Loucy (cell line): ENCODE measurements around the gene RNPEPL1.
A peak's percentile ranks its signal among the peaks of the same experiment; 100 is the strongest.

ENCODE experiments used
- H2AFZ ChIP-seq: fragments of 200-600 bp; sonication (generic); 2 replicates; pipeline ENCODE4 v1.6.0; 2016; ENCODE audit warnings: antibody characterized with exemption, mild to moderate bottlenecking, low read length, moderate library complexity
- H3F3A ChIP-seq: fragments of 200-600 bp; 2 replicates; pipeline ENCODE4 v1.6.0; 2016; ENCODE audit warnings: antibody characterized with exemption, low read depth, mild to moderate bottlenecking
- H3K27me3 ChIP-seq: fragments of 200-600 bp; sonication (generic); 2 replicates; pipeline ENCODE4 v1.6.1; 2014; ENCODE audit warnings: low read length, mild to moderate bottlenecking; ENCODE audit not compliant: insufficient read depth, poor library complexity, severe bottlenecking
- H3K36me3 ChIP-seq: fragments of 200-600 bp; sonication (generic); 2 replicates; pipeline ENCODE4 v1.6.1; 2016; ENCODE audit warnings: low read length; ENCODE audit not compliant: insufficient read depth
- H3K4me1 ChIP-seq: fragments of 200-600 bp; sonication (generic); 2 replicates; pipeline ENCODE4 v1.5.1; 2014; ENCODE audit warnings: low read length, mild to moderate bottlenecking; ENCODE audit not compliant: insufficient read depth, poor library complexity, severe bottlenecking
- H3K4me2 ChIP-seq: fragments of 200-600 bp; sonication (generic); 2 replicates; pipeline ENCODE4 v1.6.0; 2014; ENCODE audit warnings: antibody characterized with exemption, low read length, low read depth, mild to moderate bottlenecking; ENCODE audit not compliant: poor library complexity, severe bottlenecking
- H3K4me3 ChIP-seq: fragments of 200-600 bp; sonication (generic); 2 replicates; pipeline ENCODE4 v1.5.1; 2014; ENCODE audit warnings: low read length, mild to moderate bottlenecking, mixed read lengths; ENCODE audit not compliant: poor library complexity, severe bottlenecking
- H3K79me2 ChIP-seq: fragments of 200-600 bp; sonication (generic); 2 replicates; pipeline ENCODE4 v1.6.1; 2014; ENCODE audit warnings: low read length; ENCODE audit not compliant: insufficient read depth
- H3K9ac ChIP-seq: fragments of 200-600 bp; sonication (generic); 2 replicates; pipeline ENCODE4 v1.6.0; 2014; ENCODE audit warnings: mild to moderate bottlenecking, low read depth, low read length, moderate library complexity; ENCODE audit not compliant: poor library complexity, severe bottlenecking
- H3K9me2 ChIP-seq: fragments of 200-600 bp; sonication (generic); replicated peaks from 2 replicates; pipeline ENCODE4 v1.6.1; 2016; ENCODE audit warnings: low read depth, low read length, mixed read lengths
- H3K9me3 ChIP-seq: fragments of 200-600 bp; sonication (generic); 2 replicates; pipeline ENCODE4 v1.6.1; 2014; ENCODE audit warnings: mild to moderate bottlenecking, antibody characterized with exemption, low read length, low read depth; ENCODE audit not compliant: insufficient read depth
- H4K20me1 ChIP-seq: fragments of 200-600 bp; sonication (generic); 2 replicates; pipeline ENCODE4 v1.6.0; 2014; ENCODE audit warnings: antibody characterized with exemption, low read length, mild to moderate bottlenecking; ENCODE audit not compliant: insufficient read depth, poor library complexity, severe bottlenecking
- CTCF ChIP-seq: fragments of 200-600 bp; sonication (generic); conservative IDR thresholded peaks from 2 replicates; pipeline ENCODE4 v1.5.1; 2014; ENCODE audit warnings: mild to moderate bottlenecking, antibody characterized with exemption, low read length
- EZH2phosphoT487 ChIP-seq: fragments of 200-600 bp; IDR thresholded peaks from 2 replicates; pipeline ENCODE4 v1.6.1; 2018; ENCODE audit warnings: antibody characterized with exemption, mild to moderate bottlenecking, moderate library complexity, borderline replicate concordance

Gene RNPEPL1

DNA sequence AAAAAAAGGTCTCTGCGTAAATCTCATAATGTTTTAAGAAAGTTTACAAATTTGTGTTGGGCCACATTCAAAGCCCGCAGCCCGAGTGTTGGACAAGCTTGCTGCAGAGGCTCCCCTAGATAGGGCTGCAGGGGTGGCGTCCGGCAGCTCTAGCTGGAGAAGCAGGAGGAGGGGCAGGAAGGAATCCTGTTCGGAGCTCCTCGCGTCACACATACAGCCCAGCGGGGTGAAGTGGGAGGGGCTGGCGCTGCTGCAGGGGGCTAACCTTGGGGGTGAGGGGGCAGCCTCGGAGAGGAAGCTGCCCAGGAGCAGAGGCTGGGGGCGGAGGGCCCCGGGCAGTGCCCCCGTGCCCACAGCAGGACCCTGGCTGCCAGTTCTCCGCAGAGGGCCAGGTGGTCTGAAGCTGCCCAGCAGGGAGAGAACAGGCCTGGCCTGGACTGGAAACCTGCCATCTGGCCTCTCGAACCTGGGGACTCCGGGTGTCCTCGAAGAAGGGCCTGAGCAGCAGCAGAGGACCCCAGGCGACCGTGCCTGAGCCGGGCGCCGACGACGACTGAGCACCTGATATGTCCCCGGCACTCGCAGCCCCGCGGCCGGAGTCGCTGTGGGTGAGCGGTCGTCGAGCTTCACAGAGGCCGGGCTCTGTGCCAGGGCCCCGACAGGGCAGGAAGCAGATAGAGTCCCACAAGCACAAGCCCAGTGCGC is 54.4 kb downstream of the RNPEPL1 start:
- H3K4me3 ChIP-seq, result no peak overlapping the region
- H3K9me3 ChIP-seq, result peaks cover 5% of the 10 kb centered on the region; the same call in 1 of the 2 replicates

GRCh38 chr2:240623531-240624010 is 55.3 kb downstream of the RNPEPL1 start:
- Histone ChIP-seq H3K79me2 (no peaks in the 10 kb centered on the region), H3K27me3 (no peaks in the 10 kb centered on the region), H4K20me1 (no peaks in the 10 kb centered on the region), H3K9ac (no peak overlapping the region), H3F3A (no peaks in the 10 kb centered on the region), H3K4me3 (no peak overlapping the region), H3K4me2 (peak overlapping the region; percentile 42), H3K36me3 (no peaks in the 10 kb centered on the region), H3K4me1 (peaks cover 45% of the 10 kb centered on the region), H3K9me3 (no peaks in the 10 kb centered on the region), H3K9me2 (no peaks in the 10 kb centered on the region), H2AFZ (no peak overlapping the region)
- TF ChIP-seq EZH2phosphoT487, result no peak
- TF ChIP-seq CTCF, result no peak

More for the DNA sequence above, 54.4 kb downstream of the RNPEPL1 start:
- Histone ChIP-seq H4K20me1 (no peaks in the 10 kb centered on the region), H3K36me3 (no peaks in the 10 kb centered on the region), H3K4me2 (peak overlapping the region; percentile 54), H3K9me2 (no peaks in the 10 kb centered on the region), H3K4me1 (peaks cover 45% of the 10 kb centered on the region), H3K9ac (no peak overlapping the region), H3K79me2 (no peaks in the 10 kb centered on the region), H3F3A (no peaks in the 10 kb centered on the region), H2AFZ (no peak overlapping the region), H3K27me3 (no peaks in the 10 kb centered on the region)
- TF ChIP-seq EZH2phosphoT487 (no peak), CTCF (no peak; the same call in 1 of the 2 replicates)

DNA sequence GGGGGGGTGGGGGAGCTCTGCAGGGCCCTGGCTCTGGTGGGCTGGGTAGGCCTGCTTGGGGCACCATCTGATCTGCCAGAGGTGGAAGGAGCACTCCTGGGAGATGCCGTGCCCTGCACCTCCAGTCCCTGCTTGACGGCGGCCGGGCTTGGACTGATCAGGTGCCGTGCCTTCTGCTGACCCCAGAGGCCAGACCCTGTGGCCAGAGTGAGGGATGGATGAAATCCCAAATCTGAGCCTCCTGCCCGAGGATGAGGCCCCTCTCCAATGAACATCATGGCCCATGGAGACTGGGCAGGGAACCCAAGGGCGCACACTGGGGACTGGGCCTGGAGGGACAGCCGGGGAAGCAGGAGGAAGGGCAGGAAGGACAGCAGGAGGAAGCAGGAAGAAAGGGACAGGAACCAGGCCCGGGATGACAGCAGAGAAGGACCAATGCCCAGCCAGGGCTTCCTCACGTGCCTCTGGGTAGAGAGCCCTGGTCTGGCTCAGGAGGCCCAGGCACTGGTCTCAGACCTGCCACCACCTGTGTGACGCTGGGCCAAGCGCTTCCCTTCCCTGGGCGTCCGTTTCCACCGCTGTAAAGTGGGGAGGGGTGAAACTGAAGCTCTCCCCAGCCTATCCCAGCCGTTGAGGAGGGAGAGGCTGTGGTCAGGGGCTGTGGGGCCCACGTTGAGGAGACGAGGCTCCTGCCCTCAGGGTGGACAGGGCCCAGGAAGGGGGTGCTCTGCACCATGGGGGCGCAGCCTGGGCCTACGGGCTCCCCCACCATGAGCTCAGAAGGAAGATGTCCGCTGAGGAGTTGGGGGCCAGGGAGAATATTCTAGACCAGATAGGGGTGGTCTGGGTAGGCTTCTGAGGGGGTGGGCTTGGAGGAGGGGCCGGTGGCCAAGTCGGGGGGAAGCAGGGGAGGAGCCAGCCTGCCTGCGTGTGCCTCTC is 56.0 kb downstream of the RNPEPL1 start:
- no peak overlapping the region for H3K4me3 ChIP-seq
- H3K4me1 ChIP-seq, result peaks cover 45% of the 10 kb centered on the region
- H3K27me3 ChIP-seq, result no peaks in the 10 kb centered on the region
- H2AFZ ChIP-seq, result no peak overlapping the region
- H3K9ac ChIP-seq, result no peak overlapping the region
- no peaks in the 10 kb centered on the region for H3K79me2 ChIP-seq
- no peak overlapping the region for H3K4me2 ChIP-seq
- H4K20me1 ChIP-seq, result no peaks in the 10 kb centered on the region
- H3K36me3 ChIP-seq, result no peaks in the 10 kb centered on the region
- no peaks in the 10 kb centered on the region for H3K9me2 ChIP-seq
- TF ChIP-seq EZH2phosphoT487 (no peak), CTCF (no peak)
- H3K9me3 ChIP-seq, result no peaks in the 10 kb centered on the region
- H3F3A ChIP-seq, result no peaks in the 10 kb centered on the region
